HepG2 (cell line): Measurements from ENCODE around the gene ZBTB7C. TPM values are rescaled to one million over a fixed set of nuclear protein-coding genes. Genes with fewer than 3 reads are reported as not detected.

Source experiments
- ATAC-seq: fragments of 200-7000 bp; cut with Tn5 transposase; 3 replicates; pipeline ENCODE4 v1.9.1; 2020; ENCODE audit warnings: mild to moderate bottlenecking, moderate library complexity
- BruUV-seq: library from RNA; stranded (reverse); fragments of 400-500 nt; replicated peaks from 2 replicates; lab custom pipeline; 2021; lab: Mats Ljungman, UMichigan
- CTCF ChIA-PET: fragments of 300-600 bp; formaldehyde crosslinking; extraction: SDS; loops from one replicate; lab custom pipeline; 2021; ENCODE audit warnings: low total read pairs, inconsistent platforms, low intra/inter-chr PET ratio; lab: Yijun Ruan, JAX
- POLR2A ChIA-PET: fragments of 350-600 bp; sonication (Branson Sonifier 250); formaldehyde crosslinking; loops from one replicate; lab custom pipeline; 2020; ENCODE audit warnings: antibody characterized with exemption, inconsistent platforms; lab: Yijun Ruan, JAX
- DNase-seq: peaks from one replicate; pipeline ENCODE4 v3.0.0-alpha.2; 2015; ENCODE audit warnings: low spot score
- FAIRE-seq: peaks from 3 replicates; lab custom pipeline; 2011; peaks lifted over from hg19 to GRCh38; lab: Jason Lieb, UNC
- H2AFZ ChIP-seq: one replicate; pipeline ENCODE4 v1.6.1; 2011; ENCODE audit warnings: low read length, inconsistent platforms
- H3K27ac ChIP-seq: fragments of 300-600 bp; 3 replicates; pipeline ENCODE4 v1.8.0; 2011; ENCODE audit warnings: mixed run types, mild to moderate bottlenecking, mixed read lengths, low read length, inconsistent platforms; ENCODE audit not compliant: insufficient read depth; ENCODE audit errors: extremely low read length
- H3K27me3 ChIP-seq, 2 experiments: fragments of 200-600 bp in 1 of 2; 2 replicates in 1 of 2; 3 replicates in 1 of 2; pipeline versions ENCODE4 v1.6.0 to v1.8.0; 2011; ENCODE audit warnings: low read length in 2 of 2, mild to moderate bottlenecking in 2 of 2, moderate library complexity in 2 of 2, inconsistent platforms in 1 of 2; ENCODE audit not compliant: insufficient read depth in 2 of 2, control insufficient read depth in 1 of 2
- H3K36me3 ChIP-seq, 2 experiments: fragments of 200-600 bp in 1 of 2; replicated peaks in 1 of 2; 2 replicates in 1 of 2; 3 replicates in 1 of 2; pipeline versions ENCODE4 v1.5.1 to v1.8.0; 2011; ENCODE audit warnings: low read length in 2 of 2, inconsistent platforms in 1 of 2; ENCODE audit not compliant: insufficient read depth in 2 of 2, control insufficient read depth in 1 of 2
- H3K4me1 ChIP-seq: 2 replicates; pipeline ENCODE4 v1.5.1; 2012; ENCODE audit warnings: low read length, inconsistent platforms; ENCODE audit not compliant: insufficient read depth
- H3K4me2 ChIP-seq: 2 replicates; pipeline ENCODE4 v1.6.0; 2011; ENCODE audit warnings: low read depth, low read length, inconsistent platforms
- H3K4me3 ChIP-seq, 3 experiments: fragments of 200-600 bp in 1 of 3; sonication (generic), shearing (Covaris generic) in 1 of 3; replicated peaks in 1 of 3; 2 replicates each; pipeline ENCODE4 v1.5.1; 2011 to 2016; ENCODE audit warnings: low read length in 3 of 3, inconsistent platforms in 2 of 3, low read depth in 2 of 3, mild to moderate bottlenecking in 2 of 3, control low read depth in 1 of 3, mixed read lengths in 1 of 3; ENCODE audit not compliant: insufficient read depth in 1 of 3
- H3K79me2 ChIP-seq: one replicate; pipeline ENCODE4 v1.6.1; 2011; ENCODE audit warnings: low read length, inconsistent platforms; ENCODE audit not compliant: insufficient read depth
- H3K9ac ChIP-seq: 2 replicates; pipeline ENCODE4 v1.6.0; 2011; ENCODE audit warnings: mild to moderate bottlenecking, low read depth, low read length, inconsistent platforms; ENCODE audit not compliant: insufficient read depth
- H3K9me3 ChIP-seq: 2 replicates; pipeline ENCODE4 v1.5.1; 2012; ENCODE audit warnings: mild to moderate bottlenecking, low read length
- H4K20me1 ChIP-seq: 2 replicates; pipeline ENCODE4 v1.6.0; 2011; ENCODE audit warnings: inconsistent platforms, mild to moderate bottlenecking, low read length, moderate library complexity; ENCODE audit not compliant: insufficient read depth
- ARNTL ChIP-seq: sonication (generic); formaldehyde crosslinking; IDR thresholded peaks from 2 replicates; pipeline ENCODE4 v1.4.0; 2020; ENCODE audit warnings: mild to moderate bottlenecking, missing genetic modification reagents
- IRX3 ChIP-seq: sonication (generic); formaldehyde crosslinking; IDR thresholded peaks from 2 replicates; pipeline ENCODE4 v1.8.1; 2023; ENCODE audit warnings: mild to moderate bottlenecking, low read depth, missing genetic modification reagents, borderline replicate concordance
- NFYB ChIP-seq: sonication (generic); formaldehyde crosslinking; IDR thresholded peaks from 2 replicates; pipeline ENCODE4 v1.4.0; 2020; ENCODE audit warnings: missing genetic modification reagents
- NFYC ChIP-seq: IDR thresholded peaks from 2 replicates; pipeline ENCODE4 v1.6.1; 2016; ENCODE audit warnings: missing genetic modification reagents, missing compliant biosample characterization
- PBX2 ChIP-seq: IDR thresholded peaks from 2 replicates; pipeline ENCODE4 v1.6.1; 2016; ENCODE audit warnings: control low read depth
- THAP9 ChIP-seq: sonication (generic); formaldehyde crosslinking; IDR thresholded peaks from 2 replicates; pipeline ENCODE4; 2020; ENCODE audit warnings: missing genetic modification reagents, mild to moderate bottlenecking, borderline replicate concordance
- YEATS4 ChIP-seq: sonication (generic); formaldehyde crosslinking; IDR thresholded peaks from 2 replicates; pipeline ENCODE4 v1.4.0; 2020; ENCODE audit warnings: missing genetic modification reagents, borderline replicate concordance
- ZNF275 ChIP-seq: sonication (generic); formaldehyde crosslinking; IDR thresholded peaks from 2 replicates; pipeline ENCODE4 v1.8.0; 2022; ENCODE audit warnings: missing genetic modification reagents, mild to moderate bottlenecking, inconsistent platforms, borderline replicate concordance
- ZNF710 ChIP-seq: sonication (generic); formaldehyde crosslinking; IDR thresholded peaks from 2 replicates; pipeline ENCODE4 v1.5.0; 2020; ENCODE audit warnings: mild to moderate bottlenecking, missing genetic modification reagents, borderline replicate concordance
- WGBS: methylation state at CpG from one replicate; pipeline ENCODE4 v1.1.6; 2017; ENCODE audit warnings: low lambda C conversion rate; 5-methylcytosine and 5-hydroxymethylcytosine counted together
- in situ Hi-C: cut with HindIII; loops from 2 replicates; pipeline ENCODE4 v1.10.0; 2017; ENCODE audit warnings: low pct_unique_long_range_greater_than_20kb; ENCODE audit not compliant: extremely low pct_ligation_motif_present
- intact Hi-C: fragments of 100-400 bp; cut with micrococcal nuclease; formaldehyde crosslinking; loops from one replicate; pipeline ENCODE4 v1.10.0; 2022; ENCODE audit not compliant: unreplicated experiment
- polyA plus RNA-seq, 8 experiments: library from polyadenylated mRNA; depleted of rRNA in 3 of 8; stranded (reverse) in 7 of 8; unstranded in 1 of 8; fragments of >200 nt; fragmentation: Illumina TruSeq in 4 of 8; extraction: Trizol in 4 of 8; gene quantifications; 2 replicates each; pipeline versions ENCODE4 v1.2.1 to v1.2.3, GENCODE V29; 2011 to 2016; ENCODE audit warnings: low read depth in 4 of 8, missing spikeins in 1 of 8, mixed read lengths in 1 of 8; ENCODE audit not compliant: insufficient read depth in 1 of 8
- total RNA-seq, 5 experiments: library from RNA; depleted of rRNA; stranded (reverse); fragments of >200 nt; fragmentation: Illumina TruSeq; extraction: Trizol; gene quantifications; 2 replicates each; pipeline ENCODE4 v1.2.3, GENCODE V29; 2016; ENCODE audit warnings: low read depth in 1 of 5

The ZBTB7C gene
- total and polyA plus RNA-seq, 2 of the 13 experiments (the other 11 are each of a cell fraction or from before 2014, with no cell fraction given), result 0.01 to 0.04 TPM

GRCh38 chr18:48371854-48372602, 37.2 kb downstream of the ZBTB7C start:
- ChIA-PET CTCF (no interaction called here), POLR2A (no interaction called here)
- 34% methylated on average over 7 of the region's 7 CpGs for WGBS
- intact Hi-C loops (no loop called here), in situ Hi-C loops (no loop called here)
- H3K4me1 ChIP-seq, result no peaks in the 10 kb centered on the region
- no peak overlapping the region for H3K4me3 ChIP-seq
- TF ChIP-seq IRX3 (CRISPR knock-in tag), result no peak
- TF ChIP-seq NFYC, result 0 out of 2 replicates have a peak, but pooled peaks have one; percentile 22
- TF ChIP-seq PBX2 (CRISPR knock-in tag), result no peak
- TF ChIP-seq NFYB (CRISPR knock-in tag), result peak; percentile 26; the same call in 1 of the 2 replicates
- no TSS peak for BruUV-seq
- no peaks in the 10 kb centered on the region for H4K20me1 ChIP-seq
- H3K27me3 ChIP-seq, result peaks cover 3 to 12% of the 10 kb centered on the region in 2 experiments; a peak in 3 of 5 replicates
- H2AFZ ChIP-seq, result no peak overlapping the region
- no peak overlapping the region for H3K4me2 ChIP-seq
- no peaks in the 10 kb centered on the region for H3K79me2 ChIP-seq
- H3K9ac ChIP-seq, result no peak overlapping the region
- H3K27ac ChIP-seq, result no peak overlapping the region
- FAIRE-seq, result no peak
- H3K9me3 ChIP-seq, result no peaks in the 10 kb centered on the region
- no peak for DNase-seq
- H3K36me3 ChIP-seq, result no peaks in the 10 kb centered on the region
- ATAC-seq, result no peak

- Histone ChIP-seq H3K4me3 (no peak overlapping the region), H3K36me3 (no peaks in the 10 kb centered on the region), H3K27me3 (peaks cover 0 to 1% of the 10 kb centered on the region in 2 experiments; a peak in 2 of 5 replicates), H2AFZ (no peak overlapping the region), H3K27ac (no peak overlapping the region), H4K20me1 (no peaks in the 10 kb centered on the region), H3K79me2 (no peaks in the 10 kb centered on the region), H3K4me2 (no peak overlapping the region), H3K9ac (no peak overlapping the region), H3K9me3 (peaks cover 7% of the 10 kb centered on the region; the same call in 1 of the 2 replicates), H3K4me1 (no peaks in the 10 kb centered on the region)
- POLR2A ChIA-PET, result no interaction called here
- intact Hi-C loops (no loop called here), in situ Hi-C loops (no loop called here)
- DNase-seq (no peak), FAIRE-seq (no peak), ATAC-seq (no peak)
- BruUV-seq, result no TSS peak
- 20% methylated on average over 4 of the region's 4 CpGs for WGBS
- CTCF ChIA-PET, result no interaction called here
- TF ChIP-seq YEATS4 (no peak), ZNF275 (CRISPR knock-in tag) (no peak), ARNTL (CRISPR knock-in tag) (no peak), ZNF710 (CRISPR knock-in tag) (no peak), THAP9 (no peak)
Measured at GRCh38 chr18:48367557-48367956, 41.6 kb downstream of the ZBTB7C start.
